ENCODE measurements around the gene PDLIM3.
"Not testable (repeated sequence)": the region's sequence is repeated elsewhere in the genome, so short reads cannot be mapped to it uniquely, and the experiment has no call there.

Gene PDLIM3

DNA sequence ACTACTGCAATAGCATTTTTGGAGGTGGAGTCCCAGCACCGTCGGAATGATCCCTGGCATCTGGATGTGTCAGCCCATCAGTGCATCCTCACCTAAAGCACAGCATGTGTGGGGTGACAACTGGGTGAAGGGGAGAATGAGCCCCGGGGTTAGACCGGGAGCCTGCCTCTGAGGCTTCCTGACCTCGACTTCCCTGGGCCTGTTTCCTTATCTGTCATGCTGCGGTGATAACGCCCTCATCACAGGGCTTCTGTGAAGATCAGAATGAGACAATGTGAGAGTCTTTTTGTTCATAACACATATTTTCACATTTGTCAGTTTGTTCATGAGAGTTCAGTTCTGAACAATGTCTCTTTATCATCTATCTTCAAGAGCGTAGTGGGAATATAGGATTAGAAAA lies 31.1 kb upstream of the PDLIM3 start:
- peaks cover 12% of the 10 kb centered on the region for H3K4me1 ChIP-seq (ENCODE audit: insufficient read depth, low read length)
- no peaks in the 10 kb centered on the region for H3K36me3 ChIP-seq (ENCODE audit: insufficient read depth, low read length)
- no peak overlapping the region for H3K4me3 ChIP-seq (ENCODE audit: low read length)
- H3K9me3 ChIP-seq (ENCODE audit: low read length), result peaks cover 7% of the 10 kb centered on the region
- H3K27me3 ChIP-seq (ENCODE audit: insufficient read depth, low read length), result no peaks in the 10 kb centered on the region
- H2AFZ ChIP-seq (ENCODE audit: low read depth, low read length), result no peak overlapping the region

DNA sequence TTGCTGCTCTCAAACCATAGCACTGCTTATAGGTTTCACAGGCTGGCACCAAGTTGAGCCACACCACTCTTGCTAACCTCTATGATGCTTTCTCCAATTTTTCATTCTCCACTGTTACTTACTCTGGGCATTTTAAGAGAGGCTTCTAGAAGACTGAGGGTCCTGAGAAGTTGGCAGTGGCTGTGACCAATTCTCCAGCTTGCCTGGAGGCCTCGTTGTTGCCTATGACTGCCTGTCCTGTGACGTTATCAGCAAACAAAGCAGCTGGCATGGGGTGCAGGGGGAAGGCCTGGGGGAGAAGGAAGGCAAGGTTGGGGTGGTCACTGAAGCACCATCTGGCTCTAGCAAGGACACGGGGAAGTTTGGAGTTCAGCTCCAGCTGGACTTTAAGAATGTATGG lies 30.4 kb upstream of the PDLIM3 start:
- H3K4me3 ChIP-seq (ENCODE audit: low read length), result no peak overlapping the region
- peaks cover 12% of the 10 kb centered on the region for H3K4me1 ChIP-seq (ENCODE audit: insufficient read depth, low read length)
- H3K9me3 ChIP-seq (ENCODE audit: low read length), result peaks cover 7% of the 10 kb centered on the region
- H3K36me3 ChIP-seq (ENCODE audit: insufficient read depth, low read length), result no peaks in the 10 kb centered on the region
- no peaks in the 10 kb centered on the region for H3K27me3 ChIP-seq (ENCODE audit: insufficient read depth, low read length)
- no peak overlapping the region for H2AFZ ChIP-seq (ENCODE audit: low read depth, low read length)

DNA sequence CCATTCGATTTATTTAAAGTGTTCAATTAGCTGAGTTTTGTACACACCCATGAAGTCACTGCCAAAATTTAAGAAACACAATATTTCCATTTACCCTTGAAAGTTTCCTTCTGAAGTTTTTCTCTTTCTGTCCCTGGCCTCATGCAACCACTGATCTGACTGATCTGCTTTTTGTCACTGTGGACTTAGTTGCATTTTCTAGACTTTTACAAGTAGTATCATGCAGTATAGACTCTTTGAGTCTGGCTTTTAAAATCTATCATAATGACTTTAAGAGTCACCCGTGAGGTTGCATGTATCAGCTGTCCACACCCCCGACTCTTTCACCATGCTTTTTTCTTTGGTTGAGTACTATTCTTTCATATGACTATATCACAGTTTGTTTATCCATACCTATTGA lies 29.0 kb upstream of the PDLIM3 start:
- Histone ChIP-seq H3K9me3 (ENCODE audit: low read length) (peaks cover 7% of the 10 kb centered on the region), H3K4me3 (ENCODE audit: low read length) (no peak overlapping the region), H3K4me1 (ENCODE audit: insufficient read depth, low read length) (peaks cover 16% of the 10 kb centered on the region), H3K36me3 (ENCODE audit: insufficient read depth, low read length) (no peaks in the 10 kb centered on the region), H2AFZ (ENCODE audit: low read depth, low read length) (no peak overlapping the region), H3K27me3 (ENCODE audit: insufficient read depth, low read length) (no peaks in the 10 kb centered on the region)

DNA sequence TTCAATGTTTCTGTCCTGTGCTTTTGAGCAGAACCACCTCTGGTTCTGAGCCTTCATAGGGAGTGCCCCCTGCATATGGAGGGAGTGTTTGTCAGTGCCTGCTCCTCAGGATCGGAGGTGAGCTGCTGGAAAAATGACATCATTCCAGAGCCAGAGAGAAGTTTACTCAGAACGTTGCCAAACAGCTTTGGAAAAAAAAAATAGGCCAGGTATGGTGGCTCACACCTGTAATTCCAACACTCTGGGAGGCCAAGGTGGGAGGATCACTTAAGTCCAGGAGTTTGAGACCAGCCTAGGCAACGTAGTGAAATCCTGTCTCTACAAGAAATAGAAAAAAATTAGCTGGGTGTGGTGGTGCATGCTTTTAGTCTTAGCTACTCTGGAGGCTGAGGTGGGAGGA lies 27.2 kb upstream of the PDLIM3 start:
- Histone ChIP-seq H3K36me3 (ENCODE audit: insufficient read depth, low read length) (no peaks in the 10 kb centered on the region), H3K4me1 (ENCODE audit: insufficient read depth, low read length) (peaks cover 9% of the 10 kb centered on the region), H3K9me3 (ENCODE audit: low read length) (peaks cover 7% of the 10 kb centered on the region), H3K4me3 (ENCODE audit: low read length) (no peak overlapping the region), H3K27me3 (ENCODE audit: insufficient read depth, low read length) (no peaks in the 10 kb centered on the region), H2AFZ (ENCODE audit: low read depth, low read length) (no peak overlapping the region)

DNA sequence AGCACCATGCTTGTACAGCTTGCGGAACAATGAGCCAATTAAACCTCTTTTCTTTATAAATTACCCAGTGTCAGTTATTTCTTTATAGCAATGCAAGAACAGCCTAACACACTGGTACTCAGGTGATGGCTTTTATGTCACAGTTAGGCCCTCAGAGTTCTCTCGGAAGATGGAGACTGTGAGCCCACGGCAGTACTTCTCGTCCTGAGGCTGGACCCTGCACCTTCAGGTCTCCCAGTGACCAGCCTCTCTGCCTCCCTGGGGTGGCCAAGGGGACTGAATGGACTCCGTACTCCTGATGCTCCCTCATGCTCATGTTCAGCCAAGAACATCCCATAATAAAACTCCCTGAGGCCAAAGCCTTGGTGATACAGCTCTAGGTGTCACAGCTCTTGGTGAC lies 25.0 kb upstream of the PDLIM3 start:
- no peaks in the 10 kb centered on the region for H3K36me3 ChIP-seq (ENCODE audit: insufficient read depth, low read length)
- no peak overlapping the region for H3K4me3 ChIP-seq (ENCODE audit: low read length)
- no peaks in the 10 kb centered on the region for H3K27me3 ChIP-seq (ENCODE audit: insufficient read depth, low read length)
- peaks cover 4% of the 10 kb centered on the region for H3K4me1 ChIP-seq (ENCODE audit: insufficient read depth, low read length)
- H3K9me3 ChIP-seq (ENCODE audit: low read length), result peaks cover 7% of the 10 kb centered on the region
- no peak overlapping the region for H2AFZ ChIP-seq (ENCODE audit: low read depth, low read length)

DNA sequence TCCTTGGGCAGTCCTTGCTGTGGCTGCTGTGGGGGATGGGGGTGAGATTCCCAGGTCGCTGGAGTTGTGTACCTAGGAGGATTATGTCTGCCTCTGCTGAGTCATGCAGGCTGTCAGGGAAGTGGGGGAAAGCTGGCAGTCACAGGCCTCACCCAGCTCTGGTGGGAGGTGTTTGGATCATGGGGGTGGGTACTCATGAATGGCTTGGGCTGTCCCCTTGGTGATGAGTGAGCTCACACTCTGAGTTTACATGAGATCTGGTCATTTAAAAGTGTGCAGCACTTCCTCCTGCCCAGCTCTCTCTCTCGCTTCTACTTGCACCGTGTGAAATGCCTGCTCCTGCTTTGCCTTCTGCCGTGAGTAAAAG lies 24.6 kb upstream of the PDLIM3 start:
- no peak overlapping the region for H3K4me3 ChIP-seq (ENCODE audit: low read length)
- peaks cover 7% of the 10 kb centered on the region for H3K9me3 ChIP-seq (ENCODE audit: low read length)
- H2AFZ ChIP-seq (ENCODE audit: low read depth, low read length), result no peak overlapping the region

DNA sequence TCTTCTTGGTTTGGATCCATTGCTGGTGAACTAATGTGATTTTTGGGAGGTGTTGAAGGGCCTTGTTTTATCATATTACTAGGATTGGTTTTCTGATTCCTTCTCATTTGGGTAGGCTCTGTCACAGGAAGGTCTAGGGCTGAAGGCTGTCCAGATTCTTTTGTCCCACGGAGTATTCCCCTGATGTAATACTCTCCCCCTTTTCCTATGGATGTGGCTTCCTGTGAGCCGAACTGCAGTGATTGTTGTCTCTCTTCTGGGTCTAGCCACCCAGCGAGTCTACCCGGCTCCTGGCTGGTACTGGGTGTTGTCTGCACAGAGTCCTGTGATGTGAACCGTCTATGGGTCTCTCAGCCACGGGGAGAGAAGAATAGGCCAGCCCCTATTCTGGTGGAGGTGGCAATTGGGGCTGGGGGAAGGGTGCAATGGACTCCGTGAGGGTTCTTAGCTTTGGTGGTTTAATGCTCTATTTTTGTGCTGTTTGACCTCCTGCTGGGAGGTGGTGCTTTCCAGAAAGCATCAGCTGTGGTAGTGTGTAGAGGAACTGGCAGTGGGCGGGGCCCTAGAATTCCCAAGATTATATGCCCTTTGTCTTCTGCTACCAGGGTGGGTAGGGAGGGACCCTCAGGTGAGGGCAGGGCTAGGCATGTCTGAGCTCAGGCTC lies 24.1 kb upstream of the PDLIM3 start:
- H3K27me3 ChIP-seq (ENCODE audit: insufficient read depth, low read length); H3K9me3 ChIP-seq (ENCODE audit: low read length); H3K4me1 ChIP-seq (ENCODE audit: insufficient read depth, low read length); H2AFZ ChIP-seq (ENCODE audit: low read depth, low read length); H3K4me3 ChIP-seq (ENCODE audit: low read length); H3K36me3 ChIP-seq (ENCODE audit: insufficient read depth, low read length): not testable (repeated sequence)

More for the DNA sequence above, 24.6 kb upstream of the PDLIM3 start:
- Histone ChIP-seq H3K27me3 (ENCODE audit: insufficient read depth, low read length) (no peaks in the 10 kb centered on the region), H3K4me1 (ENCODE audit: insufficient read depth, low read length) (peaks cover 4% of the 10 kb centered on the region), H3K36me3 (ENCODE audit: insufficient read depth, low read length) (no peaks in the 10 kb centered on the region)

DNA sequence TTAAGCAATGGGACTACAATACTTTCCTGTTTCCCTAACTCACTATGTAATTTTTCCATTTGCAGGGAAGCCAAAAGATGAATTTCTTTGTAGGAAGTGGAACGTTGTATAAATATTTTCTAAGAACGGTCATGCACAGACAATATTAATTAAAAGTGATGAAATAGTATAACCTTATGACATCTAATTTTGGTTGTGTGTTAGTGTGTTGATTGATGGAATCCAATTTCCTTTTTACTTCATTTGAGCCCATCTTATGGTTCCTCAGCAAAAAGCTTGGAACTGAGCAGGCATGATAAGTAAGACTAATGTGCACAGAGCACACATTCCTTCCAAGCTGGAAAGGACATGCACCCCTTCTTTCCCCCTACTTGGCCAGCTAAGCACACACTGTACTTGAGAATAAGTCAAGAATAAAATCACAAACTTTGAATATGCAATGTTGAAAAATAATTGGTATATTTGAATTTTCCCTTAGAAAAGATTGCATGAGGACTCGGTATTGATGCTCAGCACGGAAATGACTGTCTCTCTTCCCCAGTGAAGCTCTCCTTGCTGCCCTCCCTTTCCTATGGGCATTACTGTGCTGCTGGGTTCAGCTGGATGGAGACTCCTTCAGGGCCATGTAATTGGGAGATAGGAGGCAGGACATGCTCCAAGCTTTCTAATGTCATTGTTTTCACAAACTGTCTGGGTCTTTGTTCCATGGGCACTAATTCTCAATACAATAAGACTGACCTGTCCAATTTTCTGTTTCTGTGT lies 19.2 kb upstream of the PDLIM3 start:
- Histone ChIP-seq H3K4me1 (ENCODE audit: insufficient read depth, low read length) (no peaks in the 10 kb centered on the region), H3K9me3 (ENCODE audit: low read length) (no peaks in the 10 kb centered on the region), H3K36me3 (ENCODE audit: insufficient read depth, low read length) (no peaks in the 10 kb centered on the region), H3K27me3 (ENCODE audit: insufficient read depth, low read length) (no peaks in the 10 kb centered on the region), H3K4me3 (ENCODE audit: low read length) (no peak overlapping the region), H2AFZ (ENCODE audit: low read depth, low read length) (no peak overlapping the region)

DNA sequence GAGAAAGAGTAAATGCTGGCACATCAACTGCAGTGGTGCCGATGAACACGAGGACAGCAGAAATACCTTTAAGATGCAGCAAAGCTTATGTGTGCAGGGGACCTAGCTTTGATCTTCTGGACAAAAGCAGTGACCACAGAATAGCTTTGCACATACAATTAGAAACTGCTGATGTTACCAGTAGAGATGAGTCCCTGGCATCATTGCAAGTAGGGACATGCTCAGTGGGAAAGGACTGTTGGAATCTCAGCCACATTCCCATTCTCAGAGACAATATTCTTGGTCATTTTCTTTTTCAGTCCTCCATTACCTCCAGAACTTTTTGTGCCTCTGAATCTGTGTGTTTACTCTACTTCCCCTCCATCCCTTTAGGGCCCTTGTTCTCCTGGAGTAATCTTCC lies 16.9 kb upstream of the PDLIM3 start:
- H3K9me3 ChIP-seq (ENCODE audit: low read length), result no peaks in the 10 kb centered on the region
- no peaks in the 10 kb centered on the region for H3K4me1 ChIP-seq (ENCODE audit: insufficient read depth, low read length)
- H3K36me3 ChIP-seq (ENCODE audit: insufficient read depth, low read length), result no peaks in the 10 kb centered on the region
- H3K4me3 ChIP-seq (ENCODE audit: low read length), result no peak overlapping the region
- H2AFZ ChIP-seq (ENCODE audit: low read depth, low read length), result no peak overlapping the region
- H3K27me3 ChIP-seq (ENCODE audit: insufficient read depth, low read length), result no peaks in the 10 kb centered on the region

DNA sequence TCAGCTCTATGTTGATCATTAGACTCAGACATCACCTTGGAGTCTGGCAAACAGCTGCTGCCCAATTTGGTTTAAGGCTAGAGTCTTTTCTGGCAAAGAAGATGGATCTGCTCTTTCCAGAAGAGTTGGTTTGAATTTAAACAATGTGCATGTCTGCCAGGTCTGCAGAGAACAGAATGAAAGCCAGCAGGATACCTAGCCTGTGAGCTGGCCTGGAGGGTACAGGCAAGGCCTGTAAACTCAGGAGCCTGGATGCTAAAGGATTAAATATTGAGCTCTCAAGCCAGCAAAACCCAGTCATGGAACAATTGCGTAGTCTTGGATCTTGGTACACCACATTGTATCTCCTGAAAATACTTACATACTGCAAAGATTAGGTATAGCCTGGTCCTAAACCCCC lies 15.6 kb upstream of the PDLIM3 start:
- Histone ChIP-seq H3K36me3 (ENCODE audit: insufficient read depth, low read length) (no peaks in the 10 kb centered on the region), H3K4me3 (ENCODE audit: low read length) (no peak overlapping the region), H3K9me3 (ENCODE audit: low read length) (no peaks in the 10 kb centered on the region), H2AFZ (ENCODE audit: low read depth, low read length) (no peak overlapping the region), H3K27me3 (ENCODE audit: insufficient read depth, low read length) (no peaks in the 10 kb centered on the region), H3K4me1 (ENCODE audit: insufficient read depth, low read length) (no peaks in the 10 kb centered on the region)

DNA sequence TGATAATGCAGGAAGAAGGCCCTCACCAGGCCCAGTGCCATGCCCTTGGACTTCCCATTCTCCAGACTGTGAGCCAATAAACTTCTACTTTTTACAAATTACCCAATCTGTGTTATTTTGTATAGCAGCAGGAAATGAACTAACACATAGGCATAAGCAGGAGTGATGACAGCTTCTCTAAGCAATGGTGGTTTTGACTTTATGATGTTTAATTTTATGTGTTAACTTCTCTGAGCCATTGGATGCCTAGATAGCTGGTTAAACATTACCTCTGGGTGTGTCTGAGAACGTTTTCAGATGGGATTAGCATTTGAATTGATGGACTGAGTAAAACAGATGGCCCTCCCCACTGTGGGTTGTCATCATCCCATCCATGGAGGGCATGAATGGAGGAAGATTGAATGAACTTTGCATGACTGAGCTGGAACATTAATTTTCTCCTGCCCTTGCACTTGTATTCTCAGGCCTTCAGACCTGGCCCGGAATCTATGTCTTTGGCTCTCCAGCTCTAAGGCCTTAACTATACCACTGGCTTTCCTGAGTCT lies 13.9 kb upstream of the PDLIM3 start:
- H3K4me3 ChIP-seq (ENCODE audit: low read length), result no peak overlapping the region
- peaks cover 4% of the 10 kb centered on the region for H3K9me3 ChIP-seq (ENCODE audit: low read length)
- H3K4me1 ChIP-seq (ENCODE audit: insufficient read depth, low read length), result no peaks in the 10 kb centered on the region
- H3K36me3 ChIP-seq (ENCODE audit: insufficient read depth, low read length), result no peaks in the 10 kb centered on the region
- no peak overlapping the region for H2AFZ ChIP-seq (ENCODE audit: low read depth, low read length)
- H3K27me3 ChIP-seq (ENCODE audit: insufficient read depth, low read length), result no peaks in the 10 kb centered on the region

DNA sequence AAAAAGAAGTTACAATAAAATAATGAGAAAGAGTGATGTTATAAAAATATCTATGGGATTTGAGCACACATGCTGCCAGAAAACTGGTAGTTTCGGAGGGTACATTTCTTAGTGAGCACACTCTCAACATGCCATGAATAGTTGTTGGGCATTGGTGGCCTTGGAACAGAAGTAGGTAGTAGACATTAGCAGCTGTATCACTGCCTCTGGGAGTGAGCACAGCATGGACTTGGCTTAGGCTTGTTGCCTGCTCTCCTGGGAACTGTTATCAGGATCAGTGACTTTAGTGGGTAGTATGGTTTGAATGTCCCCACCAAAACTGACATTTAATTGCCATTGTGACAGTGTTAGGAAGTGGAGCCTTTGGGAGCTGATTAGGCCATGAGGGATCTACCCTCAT lies 13.3 kb upstream of the PDLIM3 start:
- Histone ChIP-seq H3K4me3 (ENCODE audit: low read length) (no peak overlapping the region), H2AFZ (ENCODE audit: low read depth, low read length) (no peak overlapping the region), H3K27me3 (ENCODE audit: insufficient read depth, low read length) (no peaks in the 10 kb centered on the region), H3K9me3 (ENCODE audit: low read length) (peaks cover 4% of the 10 kb centered on the region), H3K4me1 (ENCODE audit: insufficient read depth, low read length) (no peaks in the 10 kb centered on the region), H3K36me3 (ENCODE audit: insufficient read depth, low read length) (no peaks in the 10 kb centered on the region)

DNA sequence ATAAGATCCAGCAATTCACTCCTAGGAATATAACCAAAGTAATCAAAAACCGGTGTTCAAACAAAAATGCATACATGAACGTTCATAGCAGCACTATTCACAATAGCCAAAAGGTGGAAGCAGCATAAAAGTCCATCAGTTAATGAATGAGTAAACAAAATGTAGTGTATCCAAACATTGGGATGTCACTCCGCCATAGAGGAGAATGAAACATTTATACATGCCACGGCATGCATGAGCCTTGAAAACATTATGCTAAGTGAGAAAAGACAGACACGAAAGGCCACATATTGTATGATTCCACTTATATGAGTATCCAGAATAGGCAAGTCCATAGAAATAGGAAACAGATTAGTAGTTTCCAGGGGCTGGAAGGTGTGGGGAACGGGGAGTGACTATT lies 11.0 kb upstream of the PDLIM3 start:
- no peak overlapping the region for H2AFZ ChIP-seq (ENCODE audit: low read depth, low read length)
- no peaks in the 10 kb centered on the region for H3K36me3 ChIP-seq (ENCODE audit: insufficient read depth, low read length)
- H3K27me3 ChIP-seq (ENCODE audit: insufficient read depth, low read length), result no peaks in the 10 kb centered on the region
- H3K9me3 ChIP-seq (ENCODE audit: low read length), result peaks cover 4% of the 10 kb centered on the region
- H3K4me3 ChIP-seq (ENCODE audit: low read length), result no peak overlapping the region
- peaks cover 12% of the 10 kb centered on the region for H3K4me1 ChIP-seq (ENCODE audit: insufficient read depth, low read length)

Measured in neuron (in vitro differentiated cells).